Hippocampal formation (tissue), 2 donors: ENCODE data around the gene PSD.
"Not testable (repeated sequence)": the region's sequence is repeated elsewhere in the genome, so short reads cannot be mapped to it uniquely, and the experiment has no call there.

ENCODE experiments used
- DNase-seq, 2 donors: peaks; one replicate each; lab custom pipeline; 2025; lab: John Stamatoyannopoulos, UW

Gene PSD

GRCh38 chr10:102418622-102419268, at the start of gene PSD:
TSS of gene PSD (minus strand) at chr10:102418785. CDS start at chr10:102417038, 1,747 bp downstream.
- no peak for DNase-seq

- no peak for DNase-seq
These were observed 49.4 kb upstream of the PSD start for GRCh38 chr10:102467971-102468438.

GRCh38 chr10:102467318-102467717, 48.7 kb upstream of the PSD start:
- DNase-seq, result no peak

- no peak for DNase-seq
These were observed 46.9 kb upstream of the PSD start for GRCh38 chr10:102465466-102465865.

GRCh38 chr10:102463983-102464382, 45.4 kb upstream of the PSD start:
- no peak for DNase-seq

- DNase-seq, result no peak
These were observed 44.0 kb upstream of the PSD start for GRCh38 chr10:102462512-102463054.

- DNase-seq, result peak; percentile 76 to 83
These were observed 42.8 kb upstream of the PSD start for GRCh38 chr10:102461187-102462054.

GRCh38 chr10:102460836-102461186, 42.2 kb upstream of the PSD start:
- no peak for DNase-seq

- no peak for DNase-seq
These were observed 40.1 kb upstream of the PSD start for GRCh38 chr10:102458656-102459055.

GRCh38 chr10:102457591-102458150, 39.1 kb upstream of the PSD start:
- DNase-seq, result no peak

- no peak for DNase-seq
These were observed 37.4 kb upstream of the PSD start for GRCh38 chr10:102455893-102456471.

GRCh38 chr10:102454662-102455487, 36.3 kb upstream of the PSD start:
- DNase-seq, result not testable (repeated sequence)

GRCh38 chr10:102453502-102453901, 34.9 kb upstream of the PSD start:
- no peak for DNase-seq

- peak in 1 of 2 donors; percentile 33 for DNase-seq
These were observed 34.2 kb upstream of the PSD start for GRCh38 chr10:102452672-102453340.

- DNase-seq, result no peak
These were observed 32.8 kb upstream of the PSD start, which contains the start of gene C10orf95 for GRCh38 chr10:102451105-102451969. TSS of gene C10orf95 (minus strand) at chr10:102451543. CDS start at chr10:102451093, 450 bp downstream.

GRCh38 chr10:102450374-102451104, 32.0 kb upstream of the PSD start:
- peak; percentile 57 to 73 for DNase-seq

- no peak for DNase-seq
These were observed 31.5 kb upstream of the PSD start for GRCh38 chr10:102450124-102450373.

- peak in 1 of 2 donors; percentile 42 for DNase-seq
These were observed 30.9 kb upstream of the PSD start for GRCh38 chr10:102449321-102450123.
